GM18907 (cell line): ENCODE data around the gene BST1.
A peak's percentile ranks its signal among the peaks of the same experiment; 100 is the strongest.

Source experiments
- ATAC-seq: cut with Tn5 transposase; IDR thresholded peaks from one replicate; pipeline ENCODE4 v1.9.1; 2021; ENCODE audit warnings: mild to moderate bottlenecking, moderate library complexity; ENCODE audit not compliant: unreplicated experiment

Gene BST1

DNA sequence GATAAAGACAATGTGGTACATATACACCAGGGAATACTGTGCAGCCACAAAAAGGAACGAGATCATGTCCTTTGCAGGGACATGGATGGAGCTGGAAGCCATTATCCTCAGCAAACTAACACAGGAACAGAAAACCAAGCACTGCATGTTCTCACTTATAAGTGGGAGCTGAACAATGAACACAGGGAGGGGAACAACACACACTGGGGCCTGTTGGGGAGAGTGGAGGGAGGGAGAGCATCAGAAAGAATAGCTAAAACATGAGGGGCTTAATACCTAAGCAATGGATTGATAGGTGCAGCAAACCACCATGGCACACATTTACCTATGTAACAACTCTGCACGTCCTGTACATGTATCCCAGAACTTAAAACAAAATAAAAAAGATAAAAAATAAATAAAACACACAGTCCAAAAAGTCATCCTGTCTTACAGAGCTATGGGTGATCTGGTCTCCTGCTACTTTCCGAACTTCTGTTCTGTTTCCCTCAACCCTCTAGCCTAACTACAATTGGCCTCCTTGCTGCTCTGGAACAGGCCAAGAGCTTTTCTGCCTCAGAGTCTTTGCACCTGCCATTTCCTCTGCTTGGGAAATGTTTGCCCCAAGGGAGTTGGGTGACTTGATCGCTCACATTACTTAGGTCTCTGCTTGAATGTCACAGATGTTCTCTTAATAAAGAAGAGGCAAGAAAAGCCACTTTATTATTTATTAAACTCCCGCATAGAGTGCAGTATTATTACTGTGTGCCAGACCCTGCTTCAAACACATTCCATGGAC lies 74.2 kb downstream of the BST1 start:
- ATAC-seq = no peak

DNA sequence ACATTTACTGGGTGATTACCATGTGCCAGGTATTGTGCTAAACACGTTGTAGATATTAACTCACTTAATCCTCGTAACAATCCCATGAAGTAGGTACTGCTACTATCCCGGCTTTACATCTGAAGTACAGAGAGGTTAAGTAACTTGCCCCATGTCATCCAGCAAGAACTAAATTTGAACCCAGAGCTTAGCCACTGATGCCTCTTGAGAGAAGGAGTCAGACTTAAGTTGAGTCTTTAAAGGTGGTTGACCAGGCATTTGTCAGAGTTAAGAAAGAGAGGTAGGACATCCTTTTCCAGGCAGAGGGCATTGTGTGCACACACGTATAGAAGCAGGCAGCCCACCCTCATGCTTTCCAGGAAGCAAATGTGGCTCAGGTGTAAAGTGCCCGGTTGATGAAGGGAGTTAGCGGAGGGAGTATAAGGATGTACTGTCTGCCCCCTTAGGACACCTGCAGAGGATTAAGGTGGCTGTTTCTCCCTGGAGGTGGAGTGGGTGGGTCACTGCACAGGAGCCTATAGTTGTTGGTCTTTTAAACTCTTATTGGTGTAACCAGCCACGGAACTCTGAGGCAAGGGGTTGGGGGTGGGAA lies 74.9 kb downstream of the BST1 start:
- ATAC-seq = no peak

DNA sequence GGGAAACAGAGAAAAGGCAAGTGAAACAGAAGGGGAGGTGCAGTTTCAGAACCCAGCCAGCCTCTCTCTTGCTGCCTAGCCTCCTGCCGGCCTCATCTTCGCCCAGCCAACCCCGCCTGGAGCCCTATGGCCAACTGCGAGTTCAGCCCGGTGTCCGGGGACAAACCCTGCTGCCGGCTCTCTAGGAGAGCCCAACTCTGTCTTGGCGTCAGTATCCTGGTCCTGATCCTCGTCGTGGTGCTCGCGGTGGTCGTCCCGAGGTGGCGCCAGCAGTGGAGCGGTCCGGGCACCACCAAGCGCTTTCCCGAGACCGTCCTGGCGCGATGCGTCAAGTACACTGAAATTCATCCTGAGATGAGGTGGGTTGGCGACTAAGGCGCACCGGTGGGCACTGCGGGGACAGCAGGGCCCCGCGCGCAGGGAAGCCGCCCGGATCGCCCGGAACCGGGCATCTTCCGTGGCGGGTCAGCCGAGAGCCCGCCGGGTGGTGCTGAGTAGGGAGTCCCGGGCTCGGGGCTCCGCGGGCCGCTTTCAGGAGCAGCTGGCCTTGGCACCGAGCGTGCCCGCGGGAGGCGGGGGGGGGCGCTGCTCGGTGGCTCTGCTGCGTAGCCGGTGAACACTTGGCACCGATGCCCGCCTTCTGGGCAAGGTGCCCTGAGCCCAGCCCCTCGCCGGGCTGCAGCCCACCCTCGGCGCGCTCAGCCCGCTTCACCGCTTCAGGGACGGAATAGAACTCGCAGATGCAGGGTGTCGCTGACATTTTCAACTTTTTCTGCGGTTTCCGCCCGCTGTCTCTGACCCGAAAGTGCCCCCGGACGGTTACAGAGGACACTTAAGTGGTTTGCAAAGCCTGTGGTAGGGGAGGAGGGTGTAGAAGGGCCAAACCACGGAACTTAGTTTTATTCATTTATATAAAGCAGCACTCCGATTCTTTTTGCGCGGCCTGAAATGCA lies 75.7 kb downstream of the BST1 start, which contains the start of gene CD38:
Gene CD38, plus strand, starts transcription at position 40 of the 953 bp plus-strand sequence. Its CDS starts 87 bp downstream, at position 127.
- peak; percentile 76 for ATAC-seq

DNA sequence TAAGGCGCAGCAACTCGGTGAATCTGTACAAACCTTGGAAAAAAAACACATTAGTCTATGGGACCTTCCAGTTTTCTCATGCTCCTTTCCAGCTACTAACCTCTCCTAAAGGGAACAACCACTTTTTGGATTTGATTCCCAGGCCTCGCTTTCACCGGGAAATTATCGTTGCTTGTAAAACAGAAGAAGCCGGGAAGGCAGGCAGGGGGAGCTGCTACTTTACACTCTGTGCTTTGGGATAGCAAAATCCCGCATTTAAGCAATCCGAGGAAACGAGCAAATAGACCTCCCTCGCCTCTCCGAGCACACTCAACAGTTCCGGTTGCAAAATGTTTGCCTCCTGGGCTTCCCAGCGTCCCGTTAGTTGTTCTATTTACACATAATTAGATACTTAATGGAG lies 76.4 kb downstream of the BST1 start:
- ATAC-seq = no peak

DNA sequence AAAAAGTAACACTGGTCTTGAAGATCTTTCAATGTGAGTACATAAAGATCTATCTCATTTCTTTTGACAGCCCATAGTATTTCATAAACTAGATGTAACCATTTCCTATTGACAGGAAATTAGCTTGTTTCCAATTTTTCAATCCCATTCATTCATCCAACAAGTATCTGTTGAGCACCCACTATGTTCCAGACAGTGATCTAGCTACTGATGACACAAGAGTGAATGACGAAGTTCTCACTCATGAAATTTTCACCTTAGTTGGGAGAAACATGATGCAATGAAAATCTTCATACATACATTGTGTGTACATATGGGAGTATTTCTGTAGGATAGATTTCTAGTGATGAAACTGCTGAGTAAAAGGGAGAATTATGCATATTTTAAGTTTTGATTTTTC lies 76.9 kb downstream of the BST1 start:
- no peak for ATAC-seq

DNA sequence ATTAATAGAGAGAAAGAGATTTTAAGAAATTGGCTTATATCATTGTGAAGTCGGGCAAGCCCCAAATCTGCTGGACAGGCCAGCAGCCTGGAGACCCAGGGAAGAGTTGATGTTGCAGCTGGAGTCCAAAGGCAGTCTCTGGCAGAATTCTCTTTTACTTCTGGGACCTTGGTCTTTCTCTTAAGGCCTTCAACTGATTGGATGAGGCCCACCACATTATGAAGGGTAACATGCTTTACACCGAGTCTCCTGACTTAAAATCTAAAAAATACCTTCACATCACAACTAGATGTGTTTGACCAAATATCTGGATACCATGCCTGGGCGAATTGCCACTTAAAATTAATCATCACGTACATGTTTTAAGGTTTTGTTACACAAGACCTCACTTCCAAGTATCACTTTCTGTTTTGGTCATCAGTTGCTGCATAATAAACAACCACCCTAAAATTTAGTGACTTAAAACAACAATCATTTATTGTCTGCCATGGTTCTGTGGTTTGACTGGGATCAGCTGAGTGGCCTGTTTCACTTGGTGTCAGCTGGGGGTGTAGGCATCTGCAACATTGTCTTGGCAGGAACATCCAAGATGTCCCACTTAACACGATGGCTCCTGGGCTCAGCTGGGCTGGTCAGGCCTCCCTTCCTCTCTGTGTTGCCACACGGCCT lies 78.7 kb downstream of the BST1 start:
- peak; percentile 46 for ATAC-seq
